ENCODE results near the gene ANO9. TPM values are rescaled to one million over a fixed set of nuclear protein-coding genes. Genes with fewer than 3 reads are reported as not detected.
"Not testable (repeated sequence)": the region's sequence is repeated elsewhere in the genome, so short reads cannot be mapped to it uniquely, and the experiment has no call there.

ANO9 gene
- total RNA-seq, 4 donors from 2014 or later = 11.0 to 22.1 (median 16.2) TPM

- no peak for DNase-seq
- 74 to 89% methylated on average over 5 to 10 of the region's 23 CpGs for WGBS, 2 donors
- H3K27me3 ChIP-seq = peaks cover 0 to 33% (median 0%) of the 10 kb centered on the region in 4 donors
These were observed 2.3 kb downstream of the ANO9 start for GRCh38 chr11:439315-440064.

GRCh38 chr11:438101-438844 is 3.5 kb downstream of the ANO9 start:
- TF ChIP-seq POLR2A (IDR thresholded peaks at IDR 0.05) (no peak), CTCF (IDR thresholded peaks at IDR 0.05) (no peak)
- Histone ChIP-seq H3K36me3 (peaks cover 0 to 9% (median 0%) of the 10 kb centered on the region in 3 donors), H3K27me3 (peaks cover 0 to 33% (median 0%) of the 10 kb centered on the region in 4 donors), H3K9me3 (no peaks in the 10 kb centered on the region), H3K4me3 (no peak overlapping the region), H3K27ac (no peak overlapping the region), H3K4me1 (peaks cover 13 to 30% (median 16%) of the 10 kb centered on the region in 3 donors)
- no peak for DNase-seq
- intact Hi-C loops (cut with DNase I) = no loop called here
- 40 to 73% methylated on average over 1 to 2 of the region's 21 CpGs for WGBS, 2 donors

More at GRCh38 chr11:439315-440064, 2.3 kb downstream of the ANO9 start:
- Histone ChIP-seq H3K9me3 (no peaks in the 10 kb centered on the region), H3K27ac (no peak overlapping the region), H3K4me3 (no peak overlapping the region), H3K36me3 (no peaks in the 10 kb centered on the region), H3K4me1 (peaks cover 13 to 39% (median 21%) of the 10 kb centered on the region in 3 donors)
- no peak for TF ChIP-seq CTCF (IDR thresholded peaks at IDR 0.05)
- intact Hi-C loops (cut with DNase I) = no loop called here

- TF ChIP-seq POLR2A (IDR thresholded peaks at IDR 0.05) = no peak
- TF ChIP-seq CTCF (IDR thresholded peaks at IDR 0.05) = no peak
- WGBS, 2 donors = 86% methylated on average over 2 of the region's 17 CpGs; no CpG with 5 or more reads in 1 of the 2 donors
- no peak overlapping the region for H3K4me3 ChIP-seq
- H3K36me3 ChIP-seq = peaks cover 0 to 18% (median 0%) of the 10 kb centered on the region in 3 donors
- intact Hi-C loops (cut with DNase I) = no loop called here
- H3K27me3 ChIP-seq = peaks cover 0 to 26% (median 0%) of the 10 kb centered on the region in 4 donors
- H3K9me3 ChIP-seq = no peaks in the 10 kb centered on the region
- H3K4me1 ChIP-seq = peaks cover 13 to 28% (median 16%) of the 10 kb centered on the region in 3 donors
- no peak overlapping the region for H3K27ac ChIP-seq
- no peak for DNase-seq
These were observed 4.5 kb downstream of the ANO9 start for GRCh38 chr11:437228-437870.

- WGBS, 2 donors = 78 to 91% methylated on average over 1 of the region's 1 CpG
- peaks cover 0 to 25% (median 0%) of the 10 kb centered on the region in 3 donors for H3K36me3 ChIP-seq
- DNase-seq; H3K4me1 ChIP-seq; H3K27me3 ChIP-seq; H3K27ac ChIP-seq; intact Hi-C loops (cut with DNase I); H3K9me3 ChIP-seq; H3K4me3 ChIP-seq: not testable (repeated sequence)
These were observed 6.6 kb downstream of the ANO9 start for GRCh38 chr11:434999-435740.

- peaks cover 0 to 6% (median 0%) of the 10 kb centered on the region in 4 donors for H3K27me3 ChIP-seq
- H3K4me1 ChIP-seq = peaks cover 0 to under 1% (median 0%) of the 10 kb centered on the region in 3 donors
- H3K36me3 ChIP-seq = peaks cover 0 to 25% (median 0%) of the 10 kb centered on the region in 3 donors
- intact Hi-C loops (cut with DNase I) = no loop called here
- H3K9me3 ChIP-seq = no peaks in the 10 kb centered on the region
- no peak for DNase-seq
- no peak overlapping the region for H3K27ac ChIP-seq
- 92 to 93% methylated on average over 3 of the region's 16 CpGs for WGBS, 2 donors
- TF ChIP-seq CTCF (IDR thresholded peaks at IDR 0.05) = no peak
- no peak for TF ChIP-seq POLR2A (IDR thresholded peaks at IDR 0.05)
- H3K4me3 ChIP-seq = no peak overlapping the region
These were observed 7.3 kb downstream of the ANO9 start for GRCh38 chr11:434496-434895.

Measured in esophagus squamous epithelium (tissue), 5 donors.